Vagina (tissue), 2 donors: ENCODE data around the gene TBC1D8.

Source experiments
- CTCF ChIP-seq, 3 experiments: fragments of 450-650 bp in 2 of 3; fragments of 200-600 bp in 1 of 3; sonication (generic) in 1 of 3; IDR thresholded peaks; one replicate each; pipeline ENCODE4 v1.5.1; 2017 to 2019; ENCODE audit warnings: antibody characterized with exemption in 3 of 3, mild to moderate bottlenecking in 2 of 3, moderate library complexity in 2 of 3
- POLR2AphosphoS5 ChIP-seq, 2 donors: sonication (generic); formaldehyde crosslinking; IDR thresholded peaks; one replicate each; pipeline ENCODE4 v1.9.0; 2017; ENCODE audit warnings: antibody characterized with exemption in 2 of 2, mild to moderate bottlenecking in 2 of 2, low read depth in 1 of 2; ENCODE audit not compliant: insufficient read depth in 1 of 2

GRCh38 chr2:101190747-101191516, 39.8 kb upstream of the TBC1D8 start:
- TF ChIP-seq POLR2AphosphoS5 (IDR thresholded peaks at IDR 0.05; ENCODE audit: insufficient read depth in 1 of 2, low read depth in 1 of 2), result no peak
- no peak for TF ChIP-seq CTCF (IDR thresholded peaks at IDR 0.05)
